Heart left ventricle (tissue), 16 donors: ENCODE data around the gene PLEKHA4. TPM values are rescaled to one million over a fixed set of nuclear protein-coding genes. Genes with fewer than 3 reads are reported as not detected.
"Not testable (repeated sequence)": the region's sequence is repeated elsewhere in the genome, so short reads cannot be mapped to it uniquely, and the experiment has no call there.

Experiments used
- ATAC-seq, 4 donors: fragments of 200-7000 bp; cut with Tn5 transposase; one replicate each; pipeline ENCODE4 v1.9.1; 2020 to 2022; ENCODE audit warnings: moderate library complexity in 4 of 4, mild to moderate bottlenecking in 3 of 4, moderate number of reproducible peaks in 1 of 4
- DNase-seq, 5 donors: peaks; one replicate each; pipeline ENCODE4 v3.0.0-alpha.2; 2020
- H3K27ac ChIP-seq, 12 donors: fragments of 200-600 bp; sonication (generic) in 4 of 12; one replicate each; pipeline versions ENCODE4 v1.5.0 to v1.8.0; 2016 to 2022; ENCODE audit warnings: mild to moderate bottlenecking in 2 of 12
- H3K27me3 ChIP-seq, 9 donors: fragments of 200-600 bp; sonication (generic) in 2 of 9; one replicate each; pipeline versions ENCODE4 v1.5.1 to v1.8.0; 2016 to 2022; ENCODE audit warnings: mild to moderate bottlenecking in 3 of 9
- H3K36me3 ChIP-seq, 9 donors: fragments of 200-600 bp; sonication (generic) in 2 of 9; one replicate each; pipeline versions ENCODE4 v1.5.0 to v1.8.0; 2018 to 2022; ENCODE audit warnings: mild to moderate bottlenecking in 2 of 9
- H3K4me1 ChIP-seq, 12 donors: fragments of 200-600 bp; sonication (generic) in 4 of 12; one replicate each; pipeline versions ENCODE4 v1.5.0 to v1.8.0; 2016 to 2022; ENCODE audit warnings: mild to moderate bottlenecking in 3 of 12
- H3K4me3 ChIP-seq, 12 donors: fragments of 200-600 bp; sonication (generic) in 4 of 12; one replicate each; pipeline versions ENCODE4 v1.5.0 to v1.8.0; 2017 to 2022; ENCODE audit warnings: mild to moderate bottlenecking in 9 of 12, moderate library complexity in 4 of 12
- H3K9me3 ChIP-seq, 12 donors: fragments of 200-600 bp; sonication (generic) in 4 of 12; one replicate each; pipeline versions ENCODE4 v1.5.0 to v1.8.0; 2016 to 2022; ENCODE audit warnings: mild to moderate bottlenecking in 1 of 12
- POLR2A ChIP-seq, 2 donors: fragments of 450-650 bp; IDR thresholded peaks; one replicate each; pipeline ENCODE4 v1.6.1; 2017; ENCODE audit warnings: antibody characterized with exemption in 2 of 2, mild to moderate bottlenecking in 2 of 2, moderate library complexity in 2 of 2
- WGBS, 4 donors: extraction: QIAGEN DNeasy Blood & Tissue Kit in 2 of 4; methylation state at CpG; one replicate each; pipeline versions ENCODE4 v1.1.5 to v1.1.7; 2013 to 2018; 5-methylcytosine and 5-hydroxymethylcytosine counted together
- intact Hi-C, 10 donors: fragments of 100-400 bp; cut with DNase I; formaldehyde crosslinking; loops; one replicate each; pipeline versions ENCODE4 v1.11.1 to v1.14.2; 2022
- polyA plus RNA-seq, 2 donors: library from polyadenylated mRNA; stranded (reverse); fragments of 200-250 nt; gene quantifications; one replicate each; pipeline ENCODE4 v1.2.3, GENCODE V29; 2013
- total RNA-seq, 9 donors: library from RNA; depleted of rRNA in 2 of 9; stranded (reverse); fragments of >200 nt in 2 of 9; fragmentation: NEBNext Ultra II Directional in 3 of 9; extraction: Animal tissue kit (Norgen Biotek cat#: 25700) in 3 of 9; gene quantifications; one replicate each; pipeline versions ENCODE4 v1.1.0 to v1.2.4, GENCODE V29; 2016 to 2023
- TF ChIP-seq, protein P1 (sequence below), 12 donors: fragments of 200-600 bp; sonication (generic) in 4 of 12; IDR thresholded peaks; one replicate each; pipeline versions ENCODE4 v1.5.0 to v1.8.0; 2018 to 2022; ENCODE audit warnings: antibody characterized with exemption in 12 of 12, mild to moderate bottlenecking in 5 of 12
- donor health status: ischemic (EF 13 %, LVEDD 7.1; RV severe dilation, severe dysfunction).
- donor health status: healthy with polysubstance abuse.
- donor health status: DM: no; HTN: yes; CAD: no.
- donor health status: DM: no; HTN: no; CAD: no.
- donor health status: ischemic (EF 25% LVEDD 6.9; RV normal size, moderate dysfunction).
- donor health status: ischemic (EF 25% LVEDD 5.7; RV mildly dilated, moderate dysfunction).
- donor health status: healthy.
- donor health status: DM: yes; HTN: yes; CAD: no.
- donor health status: ischemic (EF 35%, LVEDD 5.7; RV mildly dilated, moderate dysfunction).
- donor health status: nonischemic (EF 11% LVEDD 7.7; RV severe dilation, severe dysfunction).
- donor health status: DM: yes; HTN: yes; CAD: no.
- donor health status: PGD.
- donor health status: ischemic (EF 29% LVEDD 5.4; RV normal size, mild dysfunction).
- donor health status: nonischemic (EF 23%, LVEDD 6.1; RV moderate dilation, normal function).

PLEKHA4 gene
- total and polyA plus RNA-seq, 11 donors: 7.5 to 66.9 (median 28.6) TPM

DNA sequence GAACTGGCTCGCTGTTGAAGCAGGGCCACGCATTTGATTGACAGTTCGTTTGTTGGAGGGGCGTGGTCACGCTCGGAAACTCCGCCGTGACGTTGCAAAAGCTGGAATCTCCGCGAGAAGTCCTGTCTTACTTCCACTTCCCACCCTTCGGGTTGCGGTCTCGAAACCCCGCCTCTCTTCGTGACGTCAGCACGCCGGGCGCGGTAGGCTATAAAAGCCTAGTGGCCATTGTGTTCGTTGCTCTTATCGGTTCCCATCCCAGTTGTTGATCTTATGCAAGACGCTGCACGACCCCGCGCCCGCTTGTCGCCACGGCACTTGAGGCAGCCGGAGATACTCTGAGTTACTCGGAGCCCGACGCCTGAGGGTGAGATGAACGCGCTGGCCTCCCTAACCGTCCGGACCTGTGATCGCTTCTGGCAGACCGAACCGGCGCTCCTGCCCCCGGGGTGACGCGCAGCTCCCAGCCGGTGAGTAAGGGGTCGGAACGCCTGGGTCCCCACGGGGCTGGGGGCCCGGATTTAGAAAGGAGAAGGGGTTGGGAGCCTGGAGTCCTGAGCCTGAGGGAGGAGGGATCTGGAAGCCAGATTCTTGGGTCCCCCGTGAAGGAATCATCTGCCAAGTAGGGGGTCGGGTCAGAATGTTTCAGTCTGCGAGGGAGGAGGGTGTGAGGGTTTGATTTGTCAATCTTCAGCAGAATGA, 3.9 kb upstream of the PLEKHA4 start, which contains the start of gene PPP1R15A:
TSS of gene PPP1R15A (plus strand) at position 240 of the 702 bp plus-strand sequence. CDS start 813 bp downstream, outside the sequence.
- peak; percentile 62 to 82 (median 72) for ATAC-seq
- intact Hi-C loops: loop anchor here in 7 of 10 donors (2.0 to 10.0 kb wide), 5 partner anchors 28 to 282 kb away; partner anchors contain the start of genes FTL (in 7 of the 7), NUCB1 (in 3 of the 7), HRC (in 1 of the 7) and TRPM4 (in 1 of the 7)

DNA sequence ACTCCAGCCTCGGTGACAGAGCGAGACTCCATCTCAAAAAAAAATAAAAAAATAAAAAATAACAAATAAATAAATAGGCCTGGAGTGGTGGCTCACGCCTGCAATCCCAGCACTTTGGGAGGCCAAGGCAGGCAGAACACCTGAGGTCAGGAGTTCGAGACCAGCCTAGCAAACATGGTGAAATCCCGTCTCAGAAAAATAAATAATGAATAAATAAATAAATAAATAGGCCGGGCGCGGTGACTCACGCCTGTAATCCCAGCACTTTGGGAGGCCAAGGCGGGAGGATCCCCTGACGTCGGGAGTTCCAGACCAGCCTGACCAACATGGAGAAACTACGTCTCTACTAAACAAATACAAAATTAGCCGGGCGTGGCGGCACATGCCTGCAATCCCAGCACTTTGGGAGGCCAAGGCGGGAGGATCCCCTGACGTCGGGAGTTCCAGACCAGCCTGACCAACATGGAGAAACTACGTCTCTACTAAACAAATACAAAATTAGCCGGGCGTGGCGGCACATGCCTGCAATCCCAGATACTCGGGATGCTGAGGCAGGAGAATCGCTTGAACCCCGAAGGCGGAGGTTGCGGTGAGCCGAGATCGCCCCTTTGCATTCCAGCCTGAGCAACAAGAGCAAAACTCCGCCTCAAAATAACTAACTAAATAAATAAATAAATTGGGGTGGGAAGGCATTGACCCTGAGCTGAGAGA, 3.2 kb upstream of the PLEKHA4 start:
- Histone ChIP-seq H3K4me3 (peak overlapping the region in 9 of 12 donors; percentile 10 to 92 (median 87)), H3K36me3 (peaks cover 0 to 35% (median 32%) of the 10 kb centered on the region in 9 donors), H3K27ac (peak overlapping the region in 10 of 12 donors; percentile 53 to 100 (median 100)), H3K4me1 (peaks cover 10 to 59% (median 39%) of the 10 kb centered on the region in 12 donors)
- not testable (repeated sequence) for ATAC-seq, DNase-seq, H3K9me3 ChIP-seq, H3K27me3 ChIP-seq
- 81 to 89% (median 85%) methylated on average over 24 to 31 of the region's 31 CpGs for WGBS, 4 donors
- intact Hi-C loops: loop anchor here in 7 of 10 donors (2.0 to 10.0 kb wide), 5 partner anchors 29 to 283 kb away; partner anchors contain the start of genes FTL (in 7 of the 7), NUCB1 (in 3 of the 7), HRC (in 1 of the 7) and TRPM4 (in 1 of the 7)

More for the DNA sequence above, 3.9 kb upstream of the PLEKHA4 start, which contains the start of gene PPP1R15A:
- 0% methylated on average over 53 of the region's 53 CpGs for WGBS, 4 donors
- peak; percentile 97 to 99 (median 97) for DNase-seq
- TF ChIP-seq, protein P1, sequence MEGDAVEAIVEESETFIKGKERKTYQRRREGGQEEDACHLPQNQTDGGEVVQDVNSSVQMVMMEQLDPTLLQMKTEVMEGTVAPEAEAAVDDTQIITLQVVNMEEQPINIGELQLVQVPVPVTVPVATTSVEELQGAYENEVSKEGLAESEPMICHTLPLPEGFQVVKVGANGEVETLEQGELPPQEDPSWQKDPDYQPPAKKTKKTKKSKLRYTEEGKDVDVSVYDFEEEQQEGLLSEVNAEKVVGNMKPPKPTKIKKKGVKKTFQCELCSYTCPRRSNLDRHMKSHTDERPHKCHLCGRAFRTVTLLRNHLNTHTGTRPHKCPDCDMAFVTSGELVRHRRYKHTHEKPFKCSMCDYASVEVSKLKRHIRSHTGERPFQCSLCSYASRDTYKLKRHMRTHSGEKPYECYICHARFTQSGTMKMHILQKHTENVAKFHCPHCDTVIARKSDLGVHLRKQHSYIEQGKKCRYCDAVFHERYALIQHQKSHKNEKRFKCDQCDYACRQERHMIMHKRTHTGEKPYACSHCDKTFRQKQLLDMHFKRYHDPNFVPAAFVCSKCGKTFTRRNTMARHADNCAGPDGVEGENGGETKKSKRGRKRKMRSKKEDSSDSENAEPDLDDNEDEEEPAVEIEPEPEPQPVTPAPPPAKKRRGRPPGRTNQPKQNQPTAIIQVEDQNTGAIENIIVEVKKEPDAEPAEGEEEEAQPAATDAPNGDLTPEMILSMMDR (IDR thresholded peaks at IDR 0.05): peak in 3 of 12 donors; percentile 7 to 19 (median 10)
- TF ChIP-seq POLR2A (IDR thresholded peaks at IDR 0.05): peak; percentile 93 to 99
- Histone ChIP-seq H3K27me3 (no peaks in the 10 kb centered on the region), H3K9me3 (no peaks in the 10 kb centered on the region), H3K4me3 (peak within 1 kb of the TSS; percentile 75 to 99 (median 89)), H3K4me1 (peaks cover 11 to 60% (median 41%) of the 10 kb centered on the region in 12 donors), H3K36me3 (peaks cover 0 to 42% (median 39%) of the 10 kb centered on the region in 9 donors), H3K27ac (peak within 1 kb of the TSS; percentile 98 to 100 (median 100))

DNA sequence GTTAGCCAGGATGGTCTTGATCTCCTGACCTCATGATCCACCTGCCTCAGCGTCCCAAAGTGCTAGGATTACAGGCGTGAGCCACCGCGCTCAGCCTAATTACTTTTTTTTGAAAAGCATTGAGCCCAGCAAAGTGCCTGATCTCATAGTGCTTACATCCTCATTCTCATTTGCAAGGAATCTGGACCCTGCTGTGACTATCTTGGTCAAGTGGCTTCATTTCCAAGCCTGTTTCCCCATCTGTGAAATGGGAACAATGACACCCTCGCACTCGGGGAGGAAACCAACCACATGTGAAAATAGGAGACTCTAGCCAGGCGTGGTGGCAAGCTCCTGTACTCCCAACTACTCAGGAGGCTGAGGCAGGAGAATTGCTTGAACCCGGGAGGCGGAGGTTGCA, 1.6 kb upstream of the PLEKHA4 start:
- H3K4me1 ChIP-seq: peaks cover 0 to 47% (median 26%) of the 10 kb centered on the region in 12 donors
- H3K36me3 ChIP-seq: peaks cover 0 to 20% (median 18%) of the 10 kb centered on the region in 9 donors
- ATAC-seq (no peak), DNase-seq (no peak)
- no peaks in the 10 kb centered on the region for H3K27me3 ChIP-seq
- TF ChIP-seq, protein P1 (IDR thresholded peaks at IDR 0.05): no peak
- no peak for TF ChIP-seq POLR2A (IDR thresholded peaks at IDR 0.05)
- WGBS, 4 donors: 94 to 97% (median 95%) methylated on average over 9 of the region's 9 CpGs
- no peak overlapping the region for H3K4me3 ChIP-seq
- H3K9me3 ChIP-seq: no peaks in the 10 kb centered on the region
- intact Hi-C loops: loop anchor here in 4 of 10 donors (5.0 to 10.0 kb wide), 3 partner anchors 95 to 285 kb away; partner anchors contain the start of genes FTL (in 3 of the 4), HRC (in 1 of the 4) and TRPM4 (in 1 of the 4)
- H3K27ac ChIP-seq: no peak overlapping the region

DNA sequence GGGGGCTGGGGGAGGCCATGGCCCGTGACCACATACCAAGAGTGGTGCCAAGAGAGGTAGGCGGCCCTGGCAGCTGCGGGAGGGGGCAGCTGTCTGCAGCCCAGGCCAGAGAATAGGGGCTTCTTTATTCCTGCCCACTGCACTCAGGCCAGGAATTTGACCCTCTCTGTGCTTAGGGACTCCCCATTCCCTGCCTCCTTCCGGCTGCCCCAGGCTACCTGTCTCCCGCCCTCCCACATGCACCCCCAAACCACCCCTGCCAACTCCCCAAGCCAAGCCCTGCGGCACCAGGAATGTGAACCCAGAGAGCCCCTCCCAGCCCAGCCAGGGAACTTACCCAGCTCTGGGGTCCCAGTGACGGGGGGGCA, 687 bp downstream of the PLEKHA4 start:
- WGBS, 4 donors: 37 to 64% (median 56%) methylated on average over 5 to 7 of the region's 7 CpGs
- Histone ChIP-seq H3K27ac (peak overlapping the region in 11 of 12 donors; percentile 59 to 88 (median 76)), H3K4me3 (peak overlapping the region in 10 of 12 donors; percentile 31 to 62 (median 45)), H3K36me3 (peaks cover 0 to 7% (median 0%) of the 10 kb centered on the region in 9 donors), H3K9me3 (no peaks in the 10 kb centered on the region), H3K4me1 (peaks cover 0 to 30% (median 14%) of the 10 kb centered on the region in 12 donors), H3K27me3 (no peaks in the 10 kb centered on the region)
- ATAC-seq: no peak
- DNase-seq: peak in 1 of 5 donors; percentile 15
- intact Hi-C loops: no loop called here
- TF ChIP-seq POLR2A (IDR thresholded peaks at IDR 0.05): no peak
- TF ChIP-seq, protein P1 (IDR thresholded peaks at IDR 0.05): no peak
